ENCODE results near the gene PPFIA1. TPM values are rescaled to one million over a fixed set of nuclear protein-coding genes. Genes with fewer than 3 reads are reported as not detected.

Gene PPFIA1
- total RNA-seq, 4 donors from 2014 or later: 21.0 to 34.7 (median 29.8) TPM

GRCh38 chr11:70411713-70412452, 141.4 kb downstream of the PPFIA1 start:
- Histone ChIP-seq H3K27me3 (no peaks in the 10 kb centered on the region), H3K4me1 (no peaks in the 10 kb centered on the region), H3K36me3 (peaks cover 40 to 100% (median 78%) of the 10 kb centered on the region in 3 donors), H3K9me3 (no peaks in the 10 kb centered on the region), H3K27ac (no peak overlapping the region), H3K4me3 (no peak overlapping the region)
- no peak for DNase-seq
- intact Hi-C loops (cut with DNase I): no loop called here
- TF ChIP-seq, protein P1, sequence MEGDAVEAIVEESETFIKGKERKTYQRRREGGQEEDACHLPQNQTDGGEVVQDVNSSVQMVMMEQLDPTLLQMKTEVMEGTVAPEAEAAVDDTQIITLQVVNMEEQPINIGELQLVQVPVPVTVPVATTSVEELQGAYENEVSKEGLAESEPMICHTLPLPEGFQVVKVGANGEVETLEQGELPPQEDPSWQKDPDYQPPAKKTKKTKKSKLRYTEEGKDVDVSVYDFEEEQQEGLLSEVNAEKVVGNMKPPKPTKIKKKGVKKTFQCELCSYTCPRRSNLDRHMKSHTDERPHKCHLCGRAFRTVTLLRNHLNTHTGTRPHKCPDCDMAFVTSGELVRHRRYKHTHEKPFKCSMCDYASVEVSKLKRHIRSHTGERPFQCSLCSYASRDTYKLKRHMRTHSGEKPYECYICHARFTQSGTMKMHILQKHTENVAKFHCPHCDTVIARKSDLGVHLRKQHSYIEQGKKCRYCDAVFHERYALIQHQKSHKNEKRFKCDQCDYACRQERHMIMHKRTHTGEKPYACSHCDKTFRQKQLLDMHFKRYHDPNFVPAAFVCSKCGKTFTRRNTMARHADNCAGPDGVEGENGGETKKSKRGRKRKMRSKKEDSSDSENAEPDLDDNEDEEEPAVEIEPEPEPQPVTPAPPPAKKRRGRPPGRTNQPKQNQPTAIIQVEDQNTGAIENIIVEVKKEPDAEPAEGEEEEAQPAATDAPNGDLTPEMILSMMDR (IDR thresholded peaks at IDR 0.05): no peak
- no peak for TF ChIP-seq POLR2A (IDR thresholded peaks at IDR 0.05)
- 86 to 97% methylated on average over 5 to 9 of the region's 15 CpGs for WGBS, 2 donors

DNA sequence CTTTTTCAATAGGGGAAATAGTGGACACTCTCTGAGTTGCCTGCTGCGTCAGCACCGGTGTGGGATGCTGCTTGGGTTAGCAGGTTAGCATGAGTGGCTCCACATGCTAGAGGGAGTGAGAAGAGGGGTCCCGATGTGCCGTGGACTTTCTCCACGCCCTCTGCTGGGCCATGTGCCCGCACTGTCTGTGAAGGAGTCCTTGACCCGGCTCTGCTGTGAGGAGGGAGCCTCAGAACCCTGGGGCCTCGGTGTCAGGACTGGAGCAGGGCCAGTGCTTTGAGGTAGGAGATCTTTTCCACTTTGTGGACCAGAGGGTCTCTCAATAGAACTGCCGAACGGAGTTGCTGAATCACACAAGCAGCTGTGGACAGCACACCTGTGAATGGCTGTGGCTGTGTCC, 142.7 kb downstream of the PPFIA1 start:
- H3K4me3 ChIP-seq: no peak overlapping the region
- TF ChIP-seq, protein P1 (IDR thresholded peaks at IDR 0.05): no peak
- TF ChIP-seq POLR2A (IDR thresholded peaks at IDR 0.05): no peak
- no peaks in the 10 kb centered on the region for H3K9me3 ChIP-seq
- WGBS, 2 donors: 97 to 100% methylated on average over 2 to 7 of the region's 10 CpGs
- intact Hi-C loops (cut with DNase I): no loop called here
- no peak for DNase-seq
- peaks cover 33 to 100% (median 72%) of the 10 kb centered on the region in 3 donors for H3K36me3 ChIP-seq
- H3K27ac ChIP-seq: no peak overlapping the region
- no peaks in the 10 kb centered on the region for H3K4me1 ChIP-seq
- no peaks in the 10 kb centered on the region for H3K27me3 ChIP-seq

DNA sequence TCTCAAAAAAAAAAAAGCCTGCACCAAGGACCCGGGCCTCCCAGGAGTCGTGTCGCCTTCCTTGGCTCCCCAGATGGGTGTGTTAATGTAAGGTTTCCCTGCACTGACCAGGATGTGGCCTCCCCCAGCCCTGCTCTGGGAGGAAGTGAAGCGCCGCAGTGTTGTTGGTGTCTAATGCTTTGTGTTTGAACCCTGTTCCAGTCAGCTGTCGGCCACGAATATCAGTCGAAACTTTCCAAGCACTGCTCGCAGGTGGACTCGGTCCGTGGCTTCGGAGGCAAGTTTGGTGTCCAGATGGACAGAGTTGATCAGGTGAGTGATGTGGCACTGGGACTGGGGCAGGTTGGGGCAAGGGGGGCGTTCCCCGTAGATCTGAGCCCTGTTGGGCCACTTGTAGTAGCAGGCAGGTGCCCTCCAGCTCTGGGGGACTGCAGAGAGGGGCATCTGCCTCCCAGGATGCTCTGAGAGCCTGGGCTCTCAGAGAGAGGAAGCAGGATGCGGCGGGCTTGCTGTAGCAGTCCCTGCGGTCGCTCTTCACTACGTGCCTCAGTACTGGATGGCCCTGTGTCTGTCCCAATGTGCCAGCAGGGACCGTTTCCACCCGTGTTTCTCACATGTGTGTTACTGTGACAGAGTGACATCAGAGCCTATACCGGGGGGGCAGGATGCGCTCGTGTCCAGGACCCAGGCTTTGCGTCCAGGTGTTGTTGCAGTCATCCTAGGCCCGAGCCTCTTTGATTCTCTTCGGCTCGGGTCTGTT, 144.0 kb downstream of the PPFIA1 start:
- Histone ChIP-seq H3K4me1 (no peaks in the 10 kb centered on the region), H3K27ac (no peak overlapping the region), H3K9me3 (no peaks in the 10 kb centered on the region), H3K4me3 (no peak overlapping the region), H3K27me3 (no peaks in the 10 kb centered on the region), H3K36me3 (peaks cover 29 to 100% (median 64%) of the 10 kb centered on the region in 3 donors)
- TF ChIP-seq POLR2A (IDR thresholded peaks at IDR 0.05): no peak
- TF ChIP-seq, protein P1 (IDR thresholded peaks at IDR 0.05): no peak
- WGBS, 2 donors: 92 to 95% methylated on average over 15 to 19 of the region's 28 CpGs
- intact Hi-C loops (cut with DNase I): no loop called here
- no peak for DNase-seq

DNA sequence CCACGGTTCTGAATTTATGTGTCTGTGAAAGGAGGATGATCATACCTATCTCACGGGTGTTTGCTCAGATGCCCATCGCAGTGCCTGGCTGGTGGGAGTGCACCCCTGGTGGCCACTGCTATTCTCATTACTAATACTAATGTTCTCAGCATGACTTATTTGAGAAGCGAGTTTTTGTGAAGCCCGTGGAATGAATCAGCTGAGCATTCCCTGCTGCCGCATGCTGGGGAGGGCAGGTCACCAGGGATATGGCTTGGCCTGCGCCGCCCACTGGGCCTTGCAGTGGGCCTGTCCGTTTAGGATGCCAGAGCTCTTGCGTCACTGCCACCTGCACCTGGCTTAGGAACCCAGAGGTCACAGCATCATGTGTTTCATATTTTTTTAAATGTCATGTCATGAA, 144.7 kb downstream of the PPFIA1 start:
- no peaks in the 10 kb centered on the region for H3K4me1 ChIP-seq
- 68 to 78% methylated on average over 5 to 7 of the region's 10 CpGs for WGBS, 2 donors
- no peak for DNase-seq

More for the DNA sequence above, 144.7 kb downstream of the PPFIA1 start:
- no peak overlapping the region for H3K4me3 ChIP-seq
- H3K36me3 ChIP-seq: peaks cover 22 to 100% (median 62%) of the 10 kb centered on the region in 3 donors
- no peaks in the 10 kb centered on the region for H3K27me3 ChIP-seq
- H3K27ac ChIP-seq: no peak overlapping the region
- H3K9me3 ChIP-seq: no peaks in the 10 kb centered on the region
- intact Hi-C loops (cut with DNase I): no loop called here
- TF ChIP-seq, protein P1 (IDR thresholded peaks at IDR 0.05): peak in 2 of 6 experiments; percentile 4 to 8
- TF ChIP-seq POLR2A (IDR thresholded peaks at IDR 0.05): no peak

All from esophagus squamous epithelium (tissue), 5 donors.